ENCODE results near the gene CDKN3. TPM values are rescaled to one million over a fixed set of nuclear protein-coding genes. Genes with fewer than 3 reads are reported as not detected.

The CDKN3 gene
- total RNA-seq, 2 donors from 2014 or later, result 19.1 to 59.5 TPM

- Histone ChIP-seq H3K27ac (no peak overlapping the region), H3K4me3 (no peak overlapping the region), H3K36me3 (no peaks in the 10 kb centered on the region), H3K9me3 (no peaks in the 10 kb centered on the region), H3K9ac (ENCODE audit: low read depth in 2 of 2, low read length in 2 of 2) (no peak overlapping the region), H3K4me1 (no peaks in the 10 kb centered on the region), H3K27me3 (no peaks in the 10 kb centered on the region)
- intact Hi-C loops (cut with DNase I), result loop anchor here (10.0 kb wide), 1 partner anchor 47 kb away; no protein-coding TSS in a partner anchor
- TF ChIP-seq CTCF (IDR thresholded peaks at IDR 0.05), result no peak
- no peak for DNase-seq
These were observed 14.6 kb downstream of the CDKN3 start for GRCh38 chr14:54411371-54411770.

GRCh38 chr14:54420478-54421142 lies 23.8 kb downstream of the CDKN3 start:
- peak; percentile 40 for DNase-seq
- Histone ChIP-seq H3K4me1 (no peaks in the 10 kb centered on the region), H3K9me3 (no peaks in the 10 kb centered on the region), H3K27me3 (no peaks in the 10 kb centered on the region), H3K36me3 (no peaks in the 10 kb centered on the region), H3K9ac (ENCODE audit: low read depth in 2 of 2, low read length in 2 of 2) (no peak overlapping the region), H3K27ac (no peak overlapping the region), H3K4me3 (no peak overlapping the region)
- TF ChIP-seq CTCF (IDR thresholded peaks at IDR 0.05), result peak; percentile 58
- intact Hi-C loops (cut with DNase I), result no loop called here

- Histone ChIP-seq H3K27ac (no peak overlapping the region), H3K4me1 (no peaks in the 10 kb centered on the region), H3K9me3 (no peaks in the 10 kb centered on the region), H3K9ac (ENCODE audit: low read depth in 2 of 2, low read length in 2 of 2) (no peak overlapping the region), H3K36me3 (no peaks in the 10 kb centered on the region), H3K4me3 (no peak overlapping the region), H3K27me3 (no peaks in the 10 kb centered on the region)
- TF ChIP-seq CTCF (IDR thresholded peaks at IDR 0.05), result no peak
- no peak for DNase-seq
- intact Hi-C loops (cut with DNase I), result no loop called here
These were observed 27.2 kb downstream of the CDKN3 start for GRCh38 chr14:54423991-54424390.

GRCh38 chr14:54424479-54424901 lies 27.7 kb downstream of the CDKN3 start:
- H3K27me3 ChIP-seq, result no peaks in the 10 kb centered on the region
- H3K4me3 ChIP-seq, result no peak overlapping the region
- no peaks in the 10 kb centered on the region for H3K4me1 ChIP-seq
- H3K36me3 ChIP-seq, result no peaks in the 10 kb centered on the region
- no peak overlapping the region for H3K9ac ChIP-seq (ENCODE audit: low read depth in 2 of 2, low read length in 2 of 2)
- intact Hi-C loops (cut with DNase I), result no loop called here
- no peaks in the 10 kb centered on the region for H3K9me3 ChIP-seq
- no peak for TF ChIP-seq CTCF (IDR thresholded peaks at IDR 0.05)
- H3K27ac ChIP-seq, result no peak overlapping the region
- no peak for DNase-seq

- Histone ChIP-seq H3K27ac (no peak overlapping the region), H3K9ac (ENCODE audit: low read depth in 2 of 2, low read length in 2 of 2) (no peak overlapping the region), H3K27me3 (no peaks in the 10 kb centered on the region), H3K4me1 (no peaks in the 10 kb centered on the region), H3K36me3 (no peaks in the 10 kb centered on the region), H3K9me3 (no peaks in the 10 kb centered on the region), H3K4me3 (no peak overlapping the region)
- no peak for TF ChIP-seq CTCF (IDR thresholded peaks at IDR 0.05)
- DNase-seq, result no peak
- intact Hi-C loops (cut with DNase I), result no loop called here
These were observed 28.3 kb downstream of the CDKN3 start for GRCh38 chr14:54425068-54425467.

Measured in colonic mucosa (tissue), 4 donors.